NCI-H146 treated with DMSO at 0.1 percent for 48 hours (cell line): ENCODE data around the gene ARL5B.
"Not testable (repeated sequence)": the region's sequence is repeated elsewhere in the genome, so short reads cannot be mapped to it uniquely, and the experiment has no call there.

ENCODE experiments used
- DNase-seq: peaks from one replicate; lab custom pipeline; 2025; ENCODE audit not compliant: unreplicated experiment; lab: John Stamatoyannopoulos, UW

ARL5B gene, protein sequence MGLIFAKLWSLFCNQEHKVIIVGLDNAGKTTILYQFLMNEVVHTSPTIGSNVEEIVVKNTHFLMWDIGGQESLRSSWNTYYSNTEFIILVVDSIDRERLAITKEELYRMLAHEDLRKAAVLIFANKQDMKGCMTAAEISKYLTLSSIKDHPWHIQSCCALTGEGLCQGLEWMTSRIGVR

DNA sequence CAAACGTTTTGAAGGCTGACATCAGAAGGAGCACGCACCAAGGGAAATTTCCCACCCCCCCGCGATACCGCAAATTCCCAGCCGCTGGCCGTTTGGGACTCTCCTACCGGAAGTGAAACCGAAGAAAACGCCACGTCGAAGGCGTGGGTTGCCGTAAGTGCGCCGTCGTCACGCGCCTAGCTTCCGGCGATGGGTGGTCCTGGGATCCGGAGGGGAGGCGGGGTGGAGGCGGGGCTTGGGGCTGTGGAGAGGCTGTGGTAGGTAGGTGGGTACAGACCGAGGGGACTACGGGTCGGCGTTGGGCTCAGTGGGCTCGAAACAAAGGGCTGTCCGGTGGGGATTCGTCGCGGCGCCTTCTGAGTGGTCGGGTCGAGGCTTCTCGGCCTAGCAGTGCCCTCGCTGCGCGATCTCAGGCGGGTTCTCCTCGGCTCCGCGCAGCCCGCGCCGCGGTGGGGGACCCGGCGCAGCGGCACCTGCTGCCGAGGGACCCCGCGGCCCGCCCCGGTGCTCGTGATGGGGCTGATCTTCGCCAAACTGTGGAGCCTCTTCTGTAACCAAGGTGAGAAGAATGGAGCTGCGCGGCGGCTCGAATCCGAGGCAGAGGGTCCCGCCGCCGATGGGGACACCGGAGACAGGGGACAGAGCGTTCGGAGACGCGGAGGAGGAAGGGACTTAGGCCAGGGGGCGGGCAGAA is at the start of gene ARL5B:
ARL5B (plus strand) TSS at position 307 of the 694 bp plus-strand sequence; CDS start at position 514, 207 bp downstream.
- DNase-seq, result peak; percentile 97

DNA sequence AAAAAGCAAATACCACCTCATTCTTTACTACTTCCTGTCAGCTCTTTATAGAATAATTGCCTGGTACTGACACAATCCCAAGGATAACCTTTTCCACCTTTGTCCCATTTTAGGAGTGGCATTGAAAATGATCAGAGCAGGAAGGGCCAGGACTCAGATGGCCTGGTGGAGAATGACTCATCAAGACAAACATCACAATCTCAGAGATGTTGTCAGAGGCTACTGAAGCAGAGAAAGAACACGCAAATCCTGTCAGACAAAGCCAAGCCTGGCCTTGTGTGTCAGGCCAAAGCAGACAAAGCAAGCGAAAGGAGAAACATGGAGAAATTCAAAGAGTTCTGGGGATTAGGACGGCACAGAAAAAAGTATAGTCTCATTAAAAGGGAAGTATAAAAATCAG is 48.7 kb upstream of the ARL5B start:
- DNase-seq, result peak; percentile 98

DNA sequence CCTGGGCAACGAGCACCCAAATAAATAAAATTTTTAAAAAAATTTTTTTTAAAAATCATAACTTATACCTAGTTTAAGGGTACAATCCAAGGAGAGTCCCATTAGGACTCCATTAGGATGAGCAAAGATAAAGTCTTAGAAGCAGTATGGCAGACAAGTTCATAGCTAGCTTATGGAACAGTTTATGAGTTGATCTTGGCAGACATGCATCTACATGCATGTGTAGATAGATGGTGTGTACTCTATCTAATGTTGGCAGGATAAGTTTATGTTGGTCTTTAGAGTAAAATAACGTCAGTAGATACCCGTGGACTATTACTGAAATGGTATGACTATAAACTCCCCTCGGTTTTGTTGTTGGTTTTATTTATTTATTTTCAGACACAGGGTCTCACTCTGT is 48.1 kb upstream of the ARL5B start:
- no peak for DNase-seq

DNA sequence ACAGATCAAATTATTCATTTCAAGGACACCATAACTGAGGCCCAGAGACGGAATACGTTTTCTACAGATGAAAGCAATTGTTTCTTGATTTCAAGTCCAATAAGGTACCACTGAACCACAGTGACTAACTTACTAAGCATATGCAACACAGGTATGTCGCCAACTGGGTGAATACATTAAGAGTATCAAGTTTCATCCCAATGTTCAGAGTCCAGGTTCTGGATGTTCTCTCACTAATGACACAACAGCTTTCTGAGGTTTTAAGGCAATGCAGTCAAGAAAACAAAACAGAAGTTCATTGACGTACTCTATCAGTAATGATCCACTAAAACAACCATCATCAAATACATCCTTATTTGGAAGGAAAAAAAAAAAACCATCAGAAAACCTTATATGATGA is 43.6 kb upstream of the ARL5B start:
- no peak for DNase-seq

DNA sequence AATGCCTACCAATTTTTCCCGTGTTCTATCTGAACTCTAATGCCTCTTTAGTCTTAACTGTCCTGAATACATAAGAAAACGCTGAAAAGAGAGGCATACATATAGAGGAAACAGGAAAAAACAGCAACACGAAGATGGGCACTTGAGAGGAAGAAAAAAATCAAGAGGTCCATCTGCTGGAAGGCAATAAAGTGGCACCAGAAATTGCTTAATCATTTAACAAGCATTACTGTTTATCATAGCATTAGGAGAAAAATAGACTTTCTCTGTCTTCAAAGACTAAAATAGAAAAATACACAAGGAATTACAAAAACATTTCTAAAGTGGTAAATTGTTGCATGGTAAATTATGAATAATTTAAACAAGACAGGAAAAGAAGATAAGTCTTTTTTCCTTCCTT is 42.9 kb upstream of the ARL5B start:
- no peak for DNase-seq

DNA sequence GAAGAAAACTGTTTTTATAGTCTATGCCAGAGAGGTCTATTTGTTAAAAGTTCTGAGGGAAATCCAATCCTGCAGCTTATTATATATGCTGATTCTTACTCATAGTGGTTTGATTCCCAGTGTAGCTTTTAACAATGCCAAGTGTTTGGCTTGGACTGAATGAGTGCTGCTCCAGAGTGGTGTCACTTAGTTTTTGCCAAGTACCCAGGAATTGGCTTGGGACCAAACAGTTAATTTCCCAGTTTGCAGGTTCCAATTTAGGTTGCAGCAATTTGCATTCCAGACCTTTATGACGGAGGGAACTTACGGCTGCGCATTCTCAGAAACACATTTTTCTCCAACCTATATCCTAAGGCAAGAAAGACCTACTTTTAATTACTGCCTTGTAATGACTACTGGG is 40.2 kb upstream of the ARL5B start:
- DNase-seq, result no peak

DNA sequence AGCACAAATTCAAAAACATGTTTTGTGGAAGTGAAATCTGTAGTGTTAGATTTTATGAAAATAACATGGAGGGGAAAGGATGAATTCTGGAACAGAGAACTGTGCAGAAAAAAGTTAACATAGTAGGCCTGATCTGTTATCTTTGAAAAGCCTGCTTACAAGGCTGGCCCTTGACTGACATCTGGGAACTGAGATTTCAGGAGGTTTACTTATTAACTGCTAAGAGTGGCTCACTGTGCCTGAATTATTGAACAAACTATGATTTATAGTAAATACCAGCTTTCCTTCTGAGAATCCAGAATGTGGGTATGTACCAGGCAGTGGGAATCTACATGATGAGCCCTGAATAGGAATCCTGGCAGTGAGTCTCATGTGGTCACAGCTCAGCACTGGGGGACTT is 38.4 kb upstream of the ARL5B start:
- no peak for DNase-seq

DNA sequence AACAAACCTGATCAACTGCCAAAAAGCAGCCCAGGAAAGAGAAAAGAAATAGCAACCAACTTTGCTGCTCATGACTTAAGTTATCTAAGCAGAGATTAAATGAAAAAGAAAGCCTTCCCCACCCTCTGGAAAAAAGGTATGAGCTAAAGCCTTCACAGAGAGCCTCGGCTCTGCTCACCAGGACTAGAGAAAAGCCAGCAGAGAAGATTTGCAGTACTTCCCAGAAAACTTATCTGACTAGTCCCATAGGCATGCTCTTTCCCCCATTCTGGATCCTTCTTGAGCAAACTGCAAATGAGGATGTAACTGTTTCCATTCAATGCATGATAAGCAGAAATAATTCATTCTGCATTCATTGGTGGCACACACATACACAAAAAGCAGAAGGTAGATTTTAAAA is 35.6 kb upstream of the ARL5B start:
- DNase-seq, result not testable (repeated sequence)

DNA sequence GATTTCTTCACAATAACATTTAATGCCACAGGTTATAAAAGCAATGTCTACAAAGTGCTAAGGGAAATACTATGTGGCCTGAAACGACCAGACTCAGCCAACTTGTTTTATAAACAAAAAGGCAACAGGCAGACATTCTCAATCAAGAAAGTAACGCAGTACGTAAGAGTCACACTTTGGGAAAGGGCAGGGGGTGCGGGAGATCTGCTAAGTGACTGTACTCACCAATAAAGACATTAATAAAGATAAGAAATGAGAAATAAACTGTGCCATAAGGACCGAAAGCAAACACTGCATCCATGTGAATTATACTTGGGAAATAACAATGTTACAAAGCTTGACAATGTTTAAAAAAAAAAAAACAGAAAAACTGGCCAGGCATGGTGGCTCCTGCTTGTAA is 33.3 kb upstream of the ARL5B start:
- DNase-seq, result no peak

DNA sequence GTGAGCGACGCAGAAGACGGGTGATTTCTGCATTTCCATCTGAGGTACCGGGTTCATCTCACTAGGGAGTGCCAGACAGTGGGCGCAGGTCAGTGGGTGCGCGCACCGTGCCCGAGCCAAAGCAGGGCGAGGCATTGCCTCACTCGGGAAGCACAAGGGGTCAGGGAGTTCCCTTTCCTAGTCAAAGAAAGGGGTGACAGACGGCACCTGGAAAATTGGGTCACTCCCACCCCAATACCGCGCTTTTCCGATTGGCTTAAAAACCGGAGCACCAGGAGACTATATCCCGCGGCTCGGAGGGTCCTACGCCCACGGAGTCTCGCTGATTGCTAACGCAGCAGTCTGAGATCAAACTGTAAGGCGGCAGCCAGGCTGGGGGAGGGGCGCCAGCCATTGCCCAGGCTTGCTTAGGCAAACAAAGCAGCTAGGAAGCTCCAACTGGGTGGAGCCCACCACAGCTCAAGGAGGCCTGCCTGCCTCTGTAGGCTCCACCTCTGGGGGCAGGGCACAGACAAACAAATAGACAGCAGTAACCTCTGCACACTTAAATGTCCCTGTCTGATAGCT is 31.7 kb upstream of the ARL5B start:
- peak; percentile 85 for DNase-seq

DNA sequence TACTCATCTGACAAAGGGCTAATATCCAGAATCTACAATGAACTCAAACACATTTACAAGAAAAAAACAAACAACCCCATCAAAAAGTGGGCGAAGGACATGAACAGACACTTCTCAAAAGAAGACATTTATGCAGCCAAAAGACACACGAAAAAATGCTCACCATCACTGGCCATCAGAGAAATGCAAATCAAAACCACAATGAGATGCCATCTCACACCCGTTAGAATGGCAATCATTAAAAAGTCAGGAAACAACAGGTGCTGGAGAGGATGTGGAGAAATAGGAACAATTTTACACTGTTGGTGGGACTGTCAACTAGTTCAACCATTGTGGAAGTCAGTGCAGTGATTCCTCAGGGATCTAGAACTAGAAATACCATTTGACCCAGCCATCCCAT is 26.7 kb upstream of the ARL5B start:
- not testable (repeated sequence) for DNase-seq

DNA sequence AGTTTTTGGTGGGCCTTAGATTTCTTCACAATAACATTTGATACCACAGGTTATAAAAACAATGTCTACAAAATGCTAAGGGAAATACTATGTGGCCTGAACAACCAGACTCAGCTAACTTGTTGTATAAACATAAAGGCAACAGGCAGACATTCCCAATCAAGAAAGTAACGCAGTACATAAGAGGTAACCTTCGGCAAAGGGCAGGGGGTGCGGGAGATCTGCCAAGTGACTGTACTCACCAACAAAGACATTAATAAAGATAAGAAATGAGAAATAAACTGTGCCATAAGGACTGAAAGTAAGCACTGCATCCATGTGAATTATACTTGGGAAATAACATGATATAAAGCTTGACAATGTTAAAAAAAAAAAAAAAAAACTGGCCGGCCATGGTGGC is 23.2 kb upstream of the ARL5B start:
- DNase-seq, result no peak

DNA sequence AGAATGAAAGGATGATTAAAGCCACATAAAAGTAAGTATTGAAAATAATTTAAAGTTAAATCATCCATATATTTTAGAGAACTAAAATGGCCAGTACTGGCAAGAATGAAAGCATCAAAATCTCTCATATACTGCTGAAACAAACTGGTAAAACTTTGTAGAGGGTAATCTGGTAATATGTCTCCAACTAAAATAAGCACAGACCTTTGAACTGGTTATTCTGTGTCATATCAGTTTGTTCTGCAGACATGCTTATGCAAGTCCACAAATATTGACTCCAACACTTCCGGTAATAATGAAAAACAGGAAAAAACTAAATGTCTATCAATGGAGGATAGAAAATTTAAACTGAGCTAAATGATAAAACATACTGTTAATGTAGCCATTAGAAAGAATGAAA is 21.8 kb upstream of the ARL5B start:
- DNase-seq, result not testable (repeated sequence)

DNA sequence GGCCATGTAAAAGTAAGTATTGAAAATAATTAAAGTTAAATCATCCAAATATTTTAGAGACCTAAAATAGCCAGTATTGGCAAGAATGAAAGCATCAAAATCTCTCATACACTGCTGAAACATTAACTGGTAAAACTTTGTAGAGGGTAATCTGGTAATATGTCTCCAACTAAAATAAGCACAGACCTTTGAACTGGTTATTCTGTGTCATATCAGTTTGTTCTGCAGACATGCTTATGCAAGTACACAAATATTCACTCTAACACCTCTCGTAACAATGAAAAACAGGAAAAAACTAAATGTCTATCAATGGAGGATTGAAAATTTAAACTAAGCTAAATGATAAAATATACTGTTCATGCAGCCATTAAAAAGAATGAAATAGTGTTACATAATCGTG is 19.5 kb upstream of the ARL5B start:
- not testable (repeated sequence) for DNase-seq

DNA sequence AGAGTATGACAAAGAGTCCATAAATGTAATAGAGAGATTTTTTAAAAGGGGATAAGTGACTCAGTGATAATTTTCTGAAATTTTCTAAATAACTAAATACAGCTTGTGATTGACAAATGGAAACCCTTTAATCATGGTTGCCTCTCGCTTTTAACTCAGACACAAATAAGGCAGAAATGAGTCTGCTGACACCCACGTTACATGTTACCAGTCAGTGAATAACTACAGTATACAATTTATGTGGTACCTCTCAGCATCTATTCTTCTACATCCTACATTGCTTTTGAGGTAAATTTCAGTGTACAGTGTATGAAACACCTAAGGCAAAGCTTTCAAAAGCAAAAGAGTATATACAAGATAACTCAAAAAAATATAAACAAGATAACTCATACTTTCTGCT is 12.1 kb upstream of the ARL5B start:
- no peak for DNase-seq

DNA sequence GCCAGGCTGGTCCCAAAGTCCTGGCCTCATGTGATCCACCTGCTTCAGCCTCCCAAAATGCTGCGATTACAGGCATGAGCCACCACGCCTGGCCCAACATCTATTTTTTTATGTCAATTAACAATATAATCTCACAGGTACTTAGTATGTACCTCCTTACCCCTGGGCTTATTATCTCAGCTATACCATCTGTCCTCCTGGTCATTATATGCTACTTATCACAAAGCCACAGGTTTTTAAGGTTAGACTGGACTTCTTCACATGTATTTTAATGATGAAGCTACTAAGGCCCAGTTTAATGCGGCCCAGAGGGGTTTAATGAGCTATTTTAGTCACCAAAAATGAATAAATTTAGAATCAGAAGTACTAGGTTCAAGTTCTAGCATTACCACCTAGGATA is 11.3 kb upstream of the ARL5B start:
- DNase-seq, result no peak

DNA sequence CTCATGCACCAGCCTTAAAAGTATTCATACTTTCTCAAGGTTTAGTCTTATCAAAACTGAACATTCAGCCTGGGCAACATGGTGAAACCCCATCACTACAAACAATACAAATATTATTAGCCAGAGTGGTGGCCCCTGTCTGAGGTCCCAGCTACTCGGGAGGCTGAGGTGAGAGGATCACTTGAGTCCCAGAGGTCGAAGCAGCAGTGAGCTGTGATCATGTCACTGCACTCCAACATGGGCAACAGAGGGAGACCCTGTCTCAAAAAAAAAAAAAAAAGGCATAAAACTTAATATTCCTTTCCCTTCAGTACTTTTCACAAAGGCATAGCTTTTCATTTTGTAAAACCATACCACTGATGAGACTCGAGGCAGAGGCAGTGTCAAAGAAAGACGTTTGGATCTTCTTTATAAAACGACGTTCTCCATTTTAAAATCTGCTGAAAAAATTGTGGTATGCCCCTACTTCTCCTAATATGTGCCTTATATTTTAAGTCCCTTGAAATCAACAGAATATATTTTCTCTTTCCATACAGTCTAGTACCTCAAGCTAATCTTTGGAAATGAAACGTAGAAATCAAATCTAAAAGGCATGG is 9.8 kb upstream of the ARL5B start:
- no peak for DNase-seq

DNA sequence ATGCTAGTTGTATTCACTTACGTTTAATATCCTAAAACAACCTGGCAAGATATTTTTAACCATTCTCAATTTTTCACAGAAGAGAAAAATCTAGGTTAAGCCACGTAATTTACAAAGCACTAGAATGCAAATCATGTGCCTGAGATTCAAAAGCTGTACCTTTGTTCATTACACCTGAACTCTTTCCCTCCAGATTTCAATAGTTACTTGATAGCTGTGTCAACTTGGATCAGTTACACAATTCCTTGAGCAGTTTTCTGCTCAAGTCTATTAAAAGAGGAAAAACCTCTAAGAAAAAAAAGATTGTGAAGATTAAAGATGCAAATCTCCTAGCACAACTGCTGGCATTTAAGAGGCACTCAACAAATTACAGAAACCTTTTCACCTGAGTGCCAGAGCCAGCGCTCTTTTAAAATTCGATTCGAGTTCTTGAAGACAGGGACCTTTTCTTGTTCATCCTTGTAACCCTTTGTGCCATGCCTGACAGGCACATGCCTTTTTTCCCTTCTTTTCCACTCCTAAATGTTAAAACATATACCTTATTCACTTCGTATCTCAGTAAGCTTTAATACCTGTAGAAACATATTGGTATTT is 8.7 kb upstream of the ARL5B start:
- no peak for DNase-seq

DNA sequence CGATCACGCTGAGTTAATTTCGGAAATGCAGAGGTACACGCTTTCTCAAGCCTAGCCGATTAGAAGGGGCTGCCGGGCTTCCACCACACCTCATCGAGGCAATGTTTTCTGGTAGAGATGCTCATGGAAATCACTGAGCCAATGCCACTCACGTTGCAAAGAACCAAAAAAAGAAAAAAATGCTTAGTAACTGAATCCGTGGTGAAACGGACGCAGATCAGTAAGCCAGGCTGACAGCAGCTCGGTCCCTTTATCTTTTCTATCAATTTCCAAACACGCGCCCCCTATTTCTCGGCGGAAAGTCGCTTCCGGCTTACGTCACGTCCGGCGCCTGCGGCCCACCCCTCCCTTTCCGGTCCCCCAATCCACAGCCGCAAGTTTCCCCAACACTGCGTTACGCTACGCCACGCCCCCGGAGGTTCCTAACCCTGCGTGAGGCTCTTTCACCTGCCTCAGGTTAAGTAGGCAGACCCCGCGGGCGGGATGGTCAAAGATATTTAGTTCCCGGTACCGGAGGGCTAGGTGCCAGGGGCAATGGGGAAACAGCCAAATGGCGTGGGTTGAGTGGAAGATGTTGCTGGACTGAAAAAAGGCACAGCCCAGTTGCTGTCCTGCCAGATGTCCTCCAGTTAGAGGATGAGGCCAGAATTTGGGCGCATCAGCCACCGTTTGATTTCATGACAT is 7.8 kb upstream of the ARL5B start, which contains the start of gene NSUN6:
NSUN6 (minus strand) TSS at position 264 of the 684 bp plus-strand sequence. CDS start 384 bp downstream, outside the sequence.
- DNase-seq, result peak; percentile 89

DNA sequence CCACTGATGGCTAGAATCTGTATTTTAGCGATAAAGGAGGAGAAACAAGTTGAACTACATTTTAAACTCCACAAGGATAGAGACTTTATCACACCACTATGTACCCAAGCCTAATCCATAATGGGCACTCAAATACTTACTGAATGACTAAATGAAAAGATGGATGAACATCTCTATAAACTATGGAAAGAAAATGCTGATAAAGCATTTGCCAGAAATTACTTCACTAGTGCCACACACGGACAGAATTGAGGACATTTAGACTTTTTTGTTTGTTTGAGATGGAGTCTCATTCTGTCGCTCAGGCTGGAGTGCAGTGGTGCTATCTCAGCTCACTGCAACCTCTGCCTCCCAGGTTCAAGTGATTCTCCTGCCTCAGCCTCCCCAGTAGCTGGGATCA is 6.1 kb upstream of the ARL5B start:
- DNase-seq, result no peak

DNA sequence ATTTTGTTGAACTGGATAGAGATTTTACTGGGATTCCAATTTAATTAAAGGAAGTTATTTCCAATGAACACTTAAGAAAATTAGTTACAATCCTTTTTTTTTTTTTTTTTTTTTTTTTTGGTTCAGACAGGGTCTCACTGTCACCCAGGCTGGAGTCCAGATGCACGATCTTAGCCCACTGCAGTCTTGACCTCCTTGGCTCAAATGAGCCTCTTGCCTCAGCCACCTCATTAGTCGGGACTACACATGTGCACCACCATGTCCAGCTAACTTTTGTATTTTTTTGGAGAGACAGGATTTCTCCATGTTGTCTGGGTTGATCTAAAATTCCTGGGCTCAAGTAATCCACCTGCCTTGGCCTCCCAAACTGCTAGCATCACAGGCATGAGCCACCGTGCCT is 2.5 kb upstream of the ARL5B start:
- no peak for DNase-seq
